ENCODE results near the gene ADD2.

The ADD2 gene

GRCh38 chr2:70748002-70748784 lies 19.8 kb downstream of the ADD2 start:
- ChIA-PET CTCF (interaction anchor here (1.4 to 1.6 kb wide), 2 partner anchors 10 to 20 kb away, joined by 4 to 7 read pairs; partner anchors contain the start of gene ADD2), POLR2A (no interaction called here)
- no peak for DNase-seq (ENCODE audit: extremely low spot score)
- no peak for TF ChIP-seq CTCF (IDR thresholded peaks at IDR 0.05; ENCODE audit: control extremely low read depth, extremely low read depth, low read depth, missing control alignments)

- DNase-seq (ENCODE audit: extremely low spot score), result no peak
- CTCF ChIA-PET, result no interaction called here
- no peak for TF ChIP-seq CTCF (IDR thresholded peaks at IDR 0.05; ENCODE audit: control extremely low read depth, extremely low read depth, low read depth, missing control alignments)
- POLR2A ChIA-PET, result no interaction called here
These were observed 20.7 kb downstream of the ADD2 start for GRCh38 chr2:70747284-70747683.

- ChIA-PET POLR2A (no interaction called here), CTCF (interaction anchor here (1.2 kb wide), 1 partner anchor 8 kb away, joined by 3 read pairs; no protein-coding TSS in a partner anchor)
- no peak for DNase-seq (ENCODE audit: extremely low spot score)
- no peak for TF ChIP-seq CTCF (IDR thresholded peaks at IDR 0.05; ENCODE audit: control extremely low read depth, extremely low read depth, low read depth, missing control alignments)
These were observed 21.7 kb downstream of the ADD2 start for GRCh38 chr2:70746094-70746974.

GRCh38 chr2:70745276-70745825 lies 22.6 kb downstream of the ADD2 start:
- ChIA-PET CTCF (interaction anchor here (1.2 kb wide), 1 partner anchor 9 kb away, joined by 3 read pairs; no protein-coding TSS in a partner anchor), POLR2A (no interaction called here)
- DNase-seq (ENCODE audit: extremely low spot score), result no peak
- no peak for TF ChIP-seq CTCF (IDR thresholded peaks at IDR 0.05; ENCODE audit: control extremely low read depth, extremely low read depth, low read depth, missing control alignments)

GRCh38 chr2:70744397-70744796 lies 23.6 kb downstream of the ADD2 start:
- POLR2A ChIA-PET, result no interaction called here
- no peak for TF ChIP-seq CTCF (IDR thresholded peaks at IDR 0.05; ENCODE audit: control extremely low read depth, extremely low read depth, low read depth, missing control alignments)
- DNase-seq (ENCODE audit: extremely low spot score), result no peak
- CTCF ChIA-PET, result interaction anchor here (1.1 kb wide), 1 partner anchor 117 kb away, joined by 3 read pairs; no protein-coding TSS in a partner anchor

GRCh38 chr2:70743677-70744076 lies 24.3 kb downstream of the ADD2 start:
- POLR2A ChIA-PET, result no interaction called here
- TF ChIP-seq CTCF (IDR thresholded peaks at IDR 0.05; ENCODE audit: control extremely low read depth, extremely low read depth, low read depth, missing control alignments), result no peak
- CTCF ChIA-PET, result interaction anchor here (1.1 kb wide), 1 partner anchor 118 kb away, joined by 3 read pairs; no protein-coding TSS in a partner anchor
- DNase-seq (ENCODE audit: extremely low spot score), result no peak

All from GM10248 (cell line).